HEK293 (cell line): ENCODE data around the gene SLC39A11.

Experiments used
- CTCF ChIP-seq: fragments of 450-650 bp; formaldehyde crosslinking; IDR thresholded peaks from 2 replicates; pipeline ENCODE4 v1.5.1; 2016; ENCODE audit warnings: missing biosample characterization, missing genetic modification characterization
- MYNN ChIP-seq: fragments of 450-650 bp; formaldehyde crosslinking; IDR thresholded peaks from 2 replicates; pipeline ENCODE4 v1.5.1; 2016; ENCODE audit warnings: missing biosample characterization, missing genetic modification characterization, borderline replicate concordance
- SALL2 ChIP-seq: fragments of 450-650 bp; formaldehyde crosslinking; IDR thresholded peaks from 2 replicates; pipeline ENCODE4 v1.5.0; 2017; ENCODE audit warnings: missing biosample characterization, mild to moderate bottlenecking, missing genetic modification characterization, borderline replicate concordance

- TF ChIP-seq CTCF, result no peak
- TF ChIP-seq SALL2 (tag by site-specific recombination), result no peak
- no peak for TF ChIP-seq MYNN
These were observed 217.1 kb downstream of the SLC39A11 start for GRCh38 chr17:72875361-72875760.
